ENCODE measurements around the gene CGRRF1. TPM values are rescaled to one million over a fixed set of nuclear protein-coding genes. Genes with fewer than 3 reads are reported as not detected.

Gene CGRRF1
- total RNA-seq, 1 experiment from 2014 or later = 19.1 TPM

GRCh38 chr14:54486685-54487084 lies 23.0 kb upstream of the CGRRF1 start:
- Histone ChIP-seq H3K23me2 (ENCODE audit: insufficient read length, low read depth, low read length, poor library complexity, severe bottlenecking) (peaks cover 12% of the 10 kb centered on the region), H3K56ac (ENCODE audit: insufficient read length, low read depth, low read length) (no peak overlapping the region), H2BK20ac (ENCODE audit: low read depth, low read length, poor library complexity, severe bottlenecking) (no peak overlapping the region), H2AFZ (ENCODE audit: low read length) (no peak overlapping the region), H3K4ac (ENCODE audit: low read depth, low read length) (no peak overlapping the region), H3K79me2 (ENCODE audit: insufficient read depth, low read length) (peaks cover 24% of the 10 kb centered on the region), H3K9ac (ENCODE audit: extremely low read depth, insufficient read length, low read length) (no peak overlapping the region), H3K18ac (ENCODE audit: insufficient read length, low read depth, low read length) (no peak overlapping the region), H3K9me3 (ENCODE audit: control insufficient read depth, low read depth, low read length) (no peaks in the 10 kb centered on the region), H3K27ac (ENCODE audit: insufficient read length, low read depth, low read length) (no peak overlapping the region), H3K4me2 (ENCODE audit: insufficient read depth, insufficient read length, low read length) (no peak overlapping the region), H3K4me1 (ENCODE audit: insufficient read depth, low read length) (no peaks in the 10 kb centered on the region; the same call in 1 of the 2 replicates), H4K8ac (replicated peaks; ENCODE audit: insufficient read length, low read depth, low read length) (no peak overlapping the region), H3K79me1 (ENCODE audit: insufficient read depth, low read depth, low read length, poor library complexity, severe bottlenecking) (peaks cover 7% of the 10 kb centered on the region), H2BK15ac (ENCODE audit: low read depth, low read length) (no peak overlapping the region), H4K20me1 (ENCODE audit: control insufficient read depth, insufficient read depth, insufficient read length) (no peaks in the 10 kb centered on the region), H2BK120ac (ENCODE audit: low read depth, low read length, poor library complexity, severe bottlenecking) (no peak overlapping the region), H3K27me3 (ENCODE audit: insufficient read depth, low read length) (no peaks in the 10 kb centered on the region), H3T11ph (ENCODE audit: low read length) (no peak overlapping the region), H4K91ac (ENCODE audit: insufficient read length, low read depth, low read length) (no peak overlapping the region), H4K5ac (ENCODE audit: insufficient read length, low read depth, low read length) (no peak overlapping the region), H3K23ac (ENCODE audit: insufficient read length, low read depth, low read length) (no peak overlapping the region), H2BK5ac (ENCODE audit: insufficient read length, low read length) (no peak overlapping the region), H2BK12ac (ENCODE audit: insufficient read length, low read depth, low read length) (no peak overlapping the region), H2AK5ac (ENCODE audit: insufficient read length, low read length) (no peak overlapping the region), H3K14ac (ENCODE audit: insufficient read depth, low read length) (no peak overlapping the region)
- Mint-ChIP-seq H3K27ac (no peak overlapping the region), H3K9me3 (no peaks in the 10 kb centered on the region; a peak in 1 of 5 replicates), H3K4me3 (peak overlapping the region; percentile 31 to 54; a peak in 4 of 5 replicates), H3K36me3 (ENCODE audit: insufficient read depth in 1 of 3, low read depth in 3 of 3) (peaks cover 7 to 21% (median 19%) of the 10 kb centered on the region in 3 experiments; a peak in 6 of 7 replicates), H3K4me1 (peaks cover 36 to 48% of the 10 kb centered on the region in 2 experiments), H3K27me3 (ENCODE audit: low read depth) (no peaks in the 10 kb centered on the region)
- DNase-seq = no peak
- TF ChIP-seq CTCF (conservative IDR thresholded peaks at IDR 0.05) = no peak
- WGBS (ENCODE audit: extremely low coverage, insufficient read length, low lambda C conversion rate) = no CpG with 5 or more reads among the region's 1 CpG

Measured in H9 (cell line).